Glomerular visceral epithelial cell (primary cell): ENCODE measurements around the gene OR4C3.
"Not testable (repeated sequence)": the region's sequence is repeated elsewhere in the genome, so short reads cannot be mapped to it uniquely, and the experiment has no call there.

Experiments
- DNase-seq: peaks from one replicate; pipeline ENCODE4 v3.0.0-alpha.2; 2016; ENCODE audit errors: extremely low spot score

OR4C3 gene

GRCh38 chr11:48324620-48325019 lies at the start of gene OR4C3:
TSS of gene OR4C3 (plus strand) at chr11:48324920. CDS start at chr11:48325022, 102 bp downstream.
- not testable (repeated sequence) for DNase-seq

GRCh38 chr11:48305923-48306322 lies 18.8 kb upstream of the OR4C3 start, which contains the start of gene OR4S1:
TSS of gene OR4S1 (plus strand) at chr11:48306223. CDS start at chr11:48306223, 0 bp downstream.
- DNase-seq, result no peak

GRCh38 chr11:48307760-48308386 lies 16.8 kb upstream of the OR4C3 start:
- DNase-seq, result peak; percentile 44

GRCh38 chr11:48313590-48313989 lies 11.1 kb upstream of the OR4C3 start:
- not testable (repeated sequence) for DNase-seq

GRCh38 chr11:48319813-48320212 lies 4.9 kb upstream of the OR4C3 start:
- DNase-seq, result not testable (repeated sequence)

- no peak for DNase-seq
Observed at GRCh38 chr11:48341466-48341865, 16.7 kb downstream of the OR4C3 start.

- not testable (repeated sequence) for DNase-seq
Observed at GRCh38 chr11:48342505-48342904, 17.8 kb downstream of the OR4C3 start.

GRCh38 chr11:48346286-48346685 lies 21.6 kb downstream of the OR4C3 start:
- DNase-seq, result not testable (repeated sequence)

- DNase-seq, result no peak
Observed at GRCh38 chr11:48354013-48354412, 29.3 kb downstream of the OR4C3 start.

GRCh38 chr11:48354677-48355076 lies 30.0 kb downstream of the OR4C3 start:
- DNase-seq, result no peak

GRCh38 chr11:48361289-48361688 lies 36.6 kb downstream of the OR4C3 start:
- DNase-seq, result not testable (repeated sequence)

- no peak for DNase-seq
Observed at GRCh38 chr11:48366365-48366764, 41.6 kb downstream of the OR4C3 start, which contains the start of gene OR4C5. TSS of gene OR4C5 (minus strand) at chr11:48366465. CDS start at chr11:48366465, 0 bp downstream.
